ENCODE data around the gene REN. TPM values are rescaled to one million over a fixed set of nuclear protein-coding genes. Genes with fewer than 3 reads are reported as not detected.

Gene REN
- total RNA-seq, 1 experiment from 2014 or later: 0.81 TPM

- H3K36me3 ChIP-seq (ENCODE audit: low read depth): no peaks in the 10 kb centered on the region
- H3K4me3 ChIP-seq: no peak overlapping the region
- TF ChIP-seq, protein P1, sequence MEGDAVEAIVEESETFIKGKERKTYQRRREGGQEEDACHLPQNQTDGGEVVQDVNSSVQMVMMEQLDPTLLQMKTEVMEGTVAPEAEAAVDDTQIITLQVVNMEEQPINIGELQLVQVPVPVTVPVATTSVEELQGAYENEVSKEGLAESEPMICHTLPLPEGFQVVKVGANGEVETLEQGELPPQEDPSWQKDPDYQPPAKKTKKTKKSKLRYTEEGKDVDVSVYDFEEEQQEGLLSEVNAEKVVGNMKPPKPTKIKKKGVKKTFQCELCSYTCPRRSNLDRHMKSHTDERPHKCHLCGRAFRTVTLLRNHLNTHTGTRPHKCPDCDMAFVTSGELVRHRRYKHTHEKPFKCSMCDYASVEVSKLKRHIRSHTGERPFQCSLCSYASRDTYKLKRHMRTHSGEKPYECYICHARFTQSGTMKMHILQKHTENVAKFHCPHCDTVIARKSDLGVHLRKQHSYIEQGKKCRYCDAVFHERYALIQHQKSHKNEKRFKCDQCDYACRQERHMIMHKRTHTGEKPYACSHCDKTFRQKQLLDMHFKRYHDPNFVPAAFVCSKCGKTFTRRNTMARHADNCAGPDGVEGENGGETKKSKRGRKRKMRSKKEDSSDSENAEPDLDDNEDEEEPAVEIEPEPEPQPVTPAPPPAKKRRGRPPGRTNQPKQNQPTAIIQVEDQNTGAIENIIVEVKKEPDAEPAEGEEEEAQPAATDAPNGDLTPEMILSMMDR (conservative IDR thresholded peaks at IDR 0.05): no peak
- POLR2A ChIA-PET (ENCODE audit: unreplicated experiment): no interaction called here
- peaks cover 29% of the 10 kb centered on the region for H3K79me2 ChIP-seq (ENCODE audit: low read depth)
- BruUV-seq (replicated peaks): no TSS peak
- H3F3A ChIP-seq (ENCODE audit: insufficient read depth, low read depth): peaks cover 20% of the 10 kb centered on the region; the same call in 1 of the 2 replicates
- CTCF ChIA-PET: interaction anchor here (1.2 kb wide), 1 partner anchor 153 kb away, joined by 12 read pairs; no protein-coding TSS in a partner anchor
- DNase-seq: no peak
- no peak overlapping the region for H3K4me2 ChIP-seq
- H3K9me2 ChIP-seq (ENCODE audit: insufficient read depth): no peaks in the 10 kb centered on the region
- H3K27ac ChIP-seq: no peak overlapping the region
- no peaks in the 10 kb centered on the region for H3K9me3 ChIP-seq (ENCODE audit: insufficient read depth, low read depth)
- no peak overlapping the region for H2AFZ ChIP-seq
- intact Hi-C loops (cut with micrococcal nuclease; ENCODE audit: unreplicated experiment): loop anchor here (5.0 kb wide), 2 partner anchors 76 to 349 kb away; partner anchors contain the start of gene SNRPE
- H4K20me1 ChIP-seq (ENCODE audit: insufficient read depth): no peaks in the 10 kb centered on the region
- no peaks in the 10 kb centered on the region for H3K27me3 ChIP-seq (ENCODE audit: insufficient read depth, low read depth)
- H3K4me1 ChIP-seq (replicated peaks; ENCODE audit: insufficient read depth): peaks cover 31% of the 10 kb centered on the region
These were observed 44.9 kb upstream of the REN start for GRCh38 chr1:204211046-204211445.

DNA sequence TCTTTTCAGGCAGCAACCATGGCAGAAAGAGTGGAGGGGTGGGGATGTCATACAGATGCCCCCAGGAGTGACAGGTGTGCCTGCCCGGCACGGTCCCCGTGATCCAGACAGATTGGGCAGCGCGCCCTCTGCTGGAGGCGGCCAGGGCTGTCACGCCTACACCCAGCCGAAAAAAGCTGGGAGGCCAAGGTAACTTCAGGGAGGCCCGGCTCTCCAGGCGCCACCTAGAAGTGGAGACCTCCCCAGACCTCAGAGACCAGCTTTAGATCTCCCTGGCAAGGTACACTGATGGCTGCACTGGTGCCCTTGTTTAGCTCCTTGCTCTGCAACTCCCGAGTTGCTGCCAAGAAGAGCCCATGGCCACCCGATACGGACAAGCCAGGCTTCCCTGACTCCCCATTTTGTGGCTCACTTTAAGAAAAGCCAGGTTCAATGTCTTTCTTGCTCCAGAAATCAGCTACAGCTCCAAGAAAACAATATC is 41.0 kb upstream of the REN start:
- peaks cover 17% of the 10 kb centered on the region; the same call in 1 of the 2 replicates for H3F3A ChIP-seq (ENCODE audit: insufficient read depth, low read depth)
- peak in 1 of 2 experiments; percentile 74 for DNase-seq
- peaks cover 29% of the 10 kb centered on the region for H3K4me1 ChIP-seq (replicated peaks; ENCODE audit: insufficient read depth)
- no peaks in the 10 kb centered on the region for H3K27me3 ChIP-seq (ENCODE audit: insufficient read depth, low read depth)
- no peaks in the 10 kb centered on the region for H3K9me3 ChIP-seq (ENCODE audit: insufficient read depth, low read depth)
- H3K4me2 ChIP-seq: peak overlapping the region; percentile 29
- H3K9me2 ChIP-seq (ENCODE audit: insufficient read depth): no peaks in the 10 kb centered on the region
- no peak overlapping the region for H2AFZ ChIP-seq
- no TSS peak for BruUV-seq (replicated peaks)
- H4K20me1 ChIP-seq (ENCODE audit: insufficient read depth): no peaks in the 10 kb centered on the region
- POLR2A ChIA-PET (ENCODE audit: unreplicated experiment): interaction anchor here (0.6 kb wide), 1 partner anchor 333 kb away, joined by 3 read pairs; no protein-coding TSS in a partner anchor
- intact Hi-C loops (cut with micrococcal nuclease; ENCODE audit: unreplicated experiment): loop anchor here (1.0 to 2.0 kb wide), 2 partner anchors 45 to 156 kb away; no protein-coding TSS in a partner anchor
- CTCF ChIA-PET: interaction anchor here (0.5 to 2.4 kb wide), 5 partner anchors 9 to 346 kb away, joined by 3 to 25 read pairs (median 4); partner anchors contain the start of genes ETNK2 and SNRPE
- TF ChIP-seq EZH2 (IDR thresholded peaks at IDR 0.05; ENCODE audit: low read depth): no peak
- TF ChIP-seq, protein P1 (conservative IDR thresholded peaks at IDR 0.05): peak; percentile 92
- peaks cover 23% of the 10 kb centered on the region; the same call in 1 of the 2 replicates for H3K79me2 ChIP-seq (ENCODE audit: low read depth)
- H3K36me3 ChIP-seq (ENCODE audit: low read depth): no peaks in the 10 kb centered on the region
- no peak overlapping the region for H3K4me3 ChIP-seq
- no peak overlapping the region for H3K27ac ChIP-seq

GRCh38 chr1:204206121-204206520 is 40.0 kb upstream of the REN start:
- Histone ChIP-seq H3K27ac (no peak overlapping the region), H3K27me3 (ENCODE audit: insufficient read depth, low read depth) (no peaks in the 10 kb centered on the region), H2AFZ (no peak overlapping the region), H3K4me3 (no peak overlapping the region), H3F3A (ENCODE audit: insufficient read depth, low read depth) (peaks cover 17% of the 10 kb centered on the region; the same call in 1 of the 2 replicates), H3K9me3 (ENCODE audit: insufficient read depth, low read depth) (no peaks in the 10 kb centered on the region), H3K36me3 (ENCODE audit: low read depth) (no peaks in the 10 kb centered on the region), H3K79me2 (ENCODE audit: low read depth) (peaks cover 13% of the 10 kb centered on the region; the same call in 1 of the 2 replicates), H3K4me1 (replicated peaks; ENCODE audit: insufficient read depth) (peaks cover 25% of the 10 kb centered on the region), H4K20me1 (ENCODE audit: insufficient read depth) (no peaks in the 10 kb centered on the region), H3K9me2 (ENCODE audit: insufficient read depth) (no peaks in the 10 kb centered on the region), H3K4me2 (no peak overlapping the region)
- intact Hi-C loops (cut with micrococcal nuclease; ENCODE audit: unreplicated experiment): loop anchor here (2.0 kb wide), 1 partner anchor 157 kb away; no protein-coding TSS in a partner anchor
- BruUV-seq (replicated peaks): no TSS peak
- no peak for TF ChIP-seq EZH2 (IDR thresholded peaks at IDR 0.05; ENCODE audit: low read depth)
- TF ChIP-seq, protein P1 (conservative IDR thresholded peaks at IDR 0.05): no peak
- ChIA-PET CTCF (interaction anchor here (2.4 kb wide), 1 partner anchor 43 kb away, joined by 25 read pairs; no protein-coding TSS in a partner anchor), POLR2A (ENCODE audit: unreplicated experiment) (no interaction called here)
- DNase-seq: no peak

Data from PC-9 (cell line).